CD4-positive, alpha-beta T cell treated with Interleukin-6 at 100 ng/mL for 8 hours (primary cell): ENCODE data around the gene SP2.

Experiments
- DNase-seq: peaks from one replicate; pipeline ENCODE4 v3.0.0-alpha.2; 2020; ENCODE audit warnings: mixed read lengths, low spot score

SP2 gene

DNA sequence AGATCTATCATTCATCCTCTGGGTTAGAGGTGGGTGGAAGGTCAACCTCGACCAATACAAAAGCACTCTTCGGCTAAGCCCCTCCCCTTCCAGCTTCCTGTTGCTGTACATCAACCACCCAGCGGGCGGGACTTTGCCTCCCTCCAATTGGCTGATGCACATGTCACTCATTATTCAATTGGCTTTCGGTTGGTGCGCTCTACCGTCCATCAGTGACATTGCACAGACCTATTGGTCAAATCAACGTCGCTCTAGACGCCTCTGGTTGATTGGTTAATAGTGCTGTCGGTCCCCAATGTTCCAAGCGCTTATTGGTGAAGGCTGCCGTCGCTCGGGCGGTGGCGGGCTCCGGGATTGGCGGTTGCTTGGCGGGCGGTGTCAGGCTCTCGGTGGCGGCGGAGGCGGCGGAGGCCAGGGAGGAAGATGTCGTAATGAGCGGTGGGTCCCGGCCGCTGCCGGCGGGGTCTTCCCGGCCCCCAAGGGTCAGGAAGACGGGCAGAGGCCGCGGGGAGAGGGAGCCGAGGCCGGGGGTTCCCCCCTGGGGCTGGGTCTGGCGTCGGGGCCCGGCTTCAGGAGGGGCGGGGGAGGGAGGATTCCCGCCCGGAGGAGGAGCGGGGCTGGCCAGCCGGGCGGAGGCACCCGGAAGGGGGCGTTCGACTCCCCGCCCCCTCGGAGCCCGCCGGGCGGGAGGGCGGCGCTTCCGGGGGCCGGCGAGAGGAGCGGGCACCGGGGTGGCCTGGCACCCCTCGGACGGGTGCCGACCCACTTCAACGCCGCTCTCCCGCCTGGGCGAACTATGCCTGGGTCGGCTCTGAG, at the start of gene SP2:
SP2 (plus strand) TSS at position 381 of the 816 bp plus-strand sequence; CDS start at position 432, 51 bp downstream.
- peak; percentile 99 for DNase-seq

DNA sequence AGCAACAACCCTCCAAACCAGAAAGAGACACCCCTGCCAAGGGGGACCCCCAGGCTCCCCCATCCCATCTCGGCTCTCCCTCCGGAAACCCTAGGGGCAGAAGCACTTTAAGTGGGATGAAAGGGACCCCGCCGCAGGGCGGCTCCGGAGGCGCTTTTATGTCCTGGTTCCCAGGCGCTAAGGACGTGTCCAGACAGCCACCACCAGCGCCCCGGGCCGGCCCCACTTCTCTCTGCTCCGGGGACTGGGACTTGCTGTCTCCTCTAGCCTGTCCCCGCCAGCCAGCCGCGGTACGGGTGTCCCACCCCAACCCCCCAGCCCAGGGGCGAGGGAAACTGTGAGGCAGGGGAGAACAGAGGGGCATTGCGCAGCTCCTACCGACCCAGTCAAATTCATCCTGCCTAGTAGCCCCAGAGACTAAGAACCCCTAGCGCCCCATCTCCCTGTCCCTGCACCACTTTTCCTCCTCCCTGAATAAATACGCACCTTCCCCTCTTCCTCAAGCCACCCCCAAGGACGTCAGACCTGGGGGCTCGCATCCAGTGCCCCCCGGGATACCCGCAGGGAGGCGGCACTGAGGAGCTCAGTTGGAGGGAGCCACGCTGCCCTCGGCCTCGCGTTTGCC, 49.2 kb upstream of the SP2 start:
- DNase-seq: no peak

- no peak for DNase-seq
These were observed 48.5 kb upstream of the SP2 start for GRCh38 chr17:47847341-47848197.

GRCh38 chr17:47848198-47848513, 47.9 kb upstream of the SP2 start:
- DNase-seq: no peak

GRCh38 chr17:47850373-47850691, 45.7 kb upstream of the SP2 start:
- DNase-seq: no peak

DNA sequence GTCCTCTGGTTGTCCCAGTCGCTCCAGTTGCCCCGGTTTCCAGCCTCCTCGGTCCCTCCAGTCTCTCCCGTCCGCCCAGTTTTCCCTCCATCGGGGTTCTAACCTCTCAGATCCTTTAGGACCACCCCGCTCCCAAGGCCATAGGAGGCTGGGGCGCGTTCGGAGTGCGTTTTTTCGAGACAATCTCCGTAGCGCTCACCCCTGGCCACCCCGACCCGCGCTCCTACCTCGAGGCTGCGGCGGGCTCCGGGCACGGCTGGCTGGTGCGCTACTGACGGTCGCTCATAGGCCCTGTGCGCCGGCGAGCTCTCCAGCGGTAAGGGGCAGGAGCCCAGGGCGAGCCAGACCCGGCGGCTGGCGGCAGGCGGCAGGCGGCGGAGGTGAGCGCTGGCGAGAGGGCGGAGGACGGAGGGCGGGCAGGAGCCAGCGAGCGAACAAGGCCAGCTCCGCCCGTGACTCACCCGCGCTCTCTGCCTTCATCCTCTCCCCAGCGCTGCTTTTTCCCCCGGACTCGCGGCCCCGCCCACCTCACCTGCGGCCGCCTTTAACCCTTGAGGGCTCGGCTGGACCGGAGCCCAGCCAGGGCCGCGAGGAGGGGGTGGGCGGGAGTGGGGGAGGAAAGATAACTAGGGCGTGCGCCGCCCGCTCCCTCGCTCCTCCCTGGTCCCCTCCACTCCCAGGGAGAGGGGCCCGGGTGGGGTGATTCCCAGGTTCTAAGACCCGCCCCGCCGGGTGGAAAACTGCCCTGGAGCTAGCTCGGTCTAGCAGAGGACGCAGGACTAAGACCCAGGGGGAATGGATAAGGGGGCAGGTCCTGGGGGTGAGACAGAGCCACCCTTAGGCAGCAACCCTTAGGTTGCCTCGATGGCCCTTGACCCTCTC, 45.1 kb upstream of the SP2 start, which contains the start of gene SP6:
SP6 (minus strand) TSS at position 472 of the 882 bp plus-strand sequence. CDS start 2,734 bp downstream, outside the sequence.
- DNase-seq: peak; percentile 61

GRCh38 chr17:47851764-47852112, 44.3 kb upstream of the SP2 start:
- no peak for DNase-seq

- DNase-seq: no peak
These were observed 43.7 kb upstream of the SP2 start for GRCh38 chr17:47852113-47852949.

GRCh38 chr17:47853616-47854015, 42.4 kb upstream of the SP2 start:
- no peak for DNase-seq

DNA sequence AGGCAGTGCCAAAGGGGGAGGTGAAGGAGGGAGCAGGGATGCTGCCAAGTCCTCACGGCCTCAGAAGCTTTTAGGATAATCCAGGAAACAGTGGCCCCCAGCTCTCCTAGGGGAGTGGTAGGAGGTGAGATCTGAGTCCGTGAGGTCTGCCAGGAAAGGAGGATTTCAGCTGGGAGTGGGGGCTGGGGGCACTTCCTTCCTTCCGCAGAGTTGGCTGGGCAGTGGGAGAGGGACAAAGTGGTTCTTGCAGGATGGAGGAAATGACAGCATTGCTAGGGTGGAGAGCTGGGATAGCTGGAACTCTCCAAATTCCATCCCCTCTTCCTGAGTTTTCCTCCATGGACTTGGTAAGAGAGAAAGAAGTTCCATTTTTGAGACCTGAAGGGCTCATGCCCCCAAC, 40.3 kb upstream of the SP2 start:
- DNase-seq: no peak

DNA sequence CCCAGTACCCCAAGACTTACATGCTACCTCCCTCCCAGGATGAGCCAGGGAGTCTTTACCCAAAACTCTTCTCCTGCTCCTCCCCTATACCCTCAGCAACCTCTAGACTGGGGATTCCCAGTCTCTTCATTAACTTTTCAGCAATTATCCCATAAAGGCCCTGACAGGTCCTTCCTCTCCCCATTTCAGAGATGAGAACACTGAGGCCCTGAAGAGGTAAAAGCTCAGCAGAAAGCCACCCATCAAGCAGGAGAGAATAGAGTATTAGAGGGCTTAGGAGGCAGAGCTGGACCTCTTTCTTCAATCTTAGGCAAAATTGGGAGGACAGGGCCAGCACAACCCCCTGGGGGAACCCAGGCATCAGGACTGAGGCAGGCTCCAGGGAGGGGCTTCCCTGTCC, 39.2 kb upstream of the SP2 start:
- no peak for DNase-seq

DNA sequence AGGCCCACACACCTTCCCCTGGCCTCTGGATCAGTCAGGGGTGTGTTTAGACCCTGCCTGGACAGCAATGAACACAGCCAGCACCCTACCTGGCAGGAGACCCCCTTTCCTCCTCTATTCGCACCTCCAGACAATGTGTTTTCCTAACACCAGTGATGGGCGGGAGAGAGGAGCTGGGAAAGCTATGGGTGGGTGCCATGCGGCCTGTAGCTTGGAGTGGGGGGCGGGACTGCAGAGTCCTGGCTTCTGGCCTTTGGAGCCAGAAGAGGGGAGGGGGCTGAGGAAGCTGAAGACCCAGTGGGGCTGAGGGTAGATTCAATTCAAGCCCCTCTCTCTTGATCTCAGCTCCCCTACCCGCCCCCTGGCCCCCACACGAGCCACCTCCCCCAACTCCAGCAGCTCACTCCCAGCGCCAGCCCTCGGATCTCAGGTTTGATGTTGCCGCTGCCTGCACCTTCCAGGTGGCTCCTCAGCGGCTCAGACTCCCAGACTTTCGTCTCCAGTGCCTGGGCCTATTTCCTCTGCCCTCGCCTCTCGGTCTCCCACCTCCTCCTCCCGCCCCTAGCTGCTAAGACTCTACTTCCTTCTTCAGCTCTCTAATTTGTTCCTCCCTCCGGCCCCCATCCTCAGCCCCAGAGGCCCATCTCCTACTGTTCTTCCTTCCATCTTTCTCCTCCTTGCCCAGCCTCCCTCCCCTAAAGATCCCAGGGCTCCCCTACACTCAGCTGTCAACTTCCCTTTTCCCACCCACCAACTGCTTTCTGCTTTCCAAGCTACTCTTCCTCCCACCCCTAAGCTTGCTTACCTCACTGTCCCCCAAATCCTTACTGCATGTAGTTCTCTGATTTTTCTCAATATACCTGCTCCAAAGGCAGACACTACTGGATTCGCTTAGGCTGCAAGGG, 38.2 kb upstream of the SP2 start:
- no peak for DNase-seq

GRCh38 chr17:47860386-47860785, 35.6 kb upstream of the SP2 start:
- no peak for DNase-seq

- DNase-seq: no peak
These were observed 33.2 kb upstream of the SP2 start for GRCh38 chr17:47862621-47863440.

GRCh38 chr17:47864791-47865216, 31.2 kb upstream of the SP2 start:
- DNase-seq: no peak

GRCh38 chr17:47866941-47867340, 29.1 kb upstream of the SP2 start:
- DNase-seq: no peak

DNA sequence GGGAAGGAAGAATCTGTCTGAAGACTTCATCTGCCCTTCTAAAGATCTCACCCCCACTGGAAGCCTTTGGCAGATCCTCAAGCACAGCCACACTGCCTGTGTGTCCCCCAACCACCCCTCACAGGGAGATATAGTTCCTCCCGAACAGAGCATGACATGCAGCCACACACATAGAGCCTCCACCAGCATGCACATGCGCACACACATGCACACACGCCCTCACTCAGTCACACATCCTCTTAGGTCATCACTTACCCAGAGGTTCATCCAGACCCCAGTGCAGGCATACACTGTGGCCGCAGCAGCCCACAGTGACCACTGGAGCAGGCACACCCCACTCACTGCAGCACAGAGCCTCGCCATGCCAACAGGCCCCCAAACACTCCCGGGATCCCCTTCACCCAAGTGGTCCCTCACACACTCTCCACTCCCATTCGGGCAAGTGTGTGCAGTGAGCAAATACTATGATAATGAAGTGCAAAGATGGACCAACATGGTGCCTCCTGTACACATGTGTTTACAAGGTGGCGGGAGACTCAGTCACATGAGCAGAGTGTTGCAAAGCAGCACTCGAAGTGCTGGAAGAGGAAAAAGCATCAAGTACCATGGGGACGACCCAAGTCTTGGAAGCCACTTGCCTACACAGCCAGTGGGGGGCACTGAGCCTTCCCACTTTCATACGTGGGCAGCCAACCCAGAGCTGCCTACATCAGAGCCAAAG, 28.1 kb upstream of the SP2 start:
- DNase-seq: no peak

DNA sequence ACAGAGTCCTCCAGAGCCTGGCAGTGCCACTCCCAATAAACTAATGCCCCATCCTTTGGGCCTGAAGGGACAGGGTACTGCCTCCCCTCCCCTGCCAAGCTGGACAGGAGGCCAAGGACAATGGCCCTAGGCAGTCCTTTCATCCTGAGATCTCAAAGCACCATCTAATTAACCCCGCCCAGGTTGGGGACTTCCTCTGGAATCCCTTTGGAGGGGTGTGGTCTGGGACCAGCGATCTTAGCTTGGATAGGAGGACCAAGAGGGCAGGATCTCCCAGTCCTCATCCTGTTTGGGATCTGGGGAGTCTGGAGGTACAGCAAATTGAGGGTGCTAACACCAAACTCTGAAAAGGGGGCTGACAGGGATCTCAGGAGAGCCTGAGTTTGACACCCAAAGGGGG, 26.9 kb upstream of the SP2 start:
- no peak for DNase-seq
